Stimulated activated CD8-positive, alpha-beta memory T cell treated with anti-CD3 and anti-CD28 coated beads, Interleukin-4, amount 100 ng/mL, for 24 hours (primary cell): Measurements from ENCODE around the gene IFNL1.
"Not testable (repeated sequence)": the region's sequence is repeated elsewhere in the genome, so short reads cannot be mapped to it uniquely, and the experiment has no call there.

Experiments
- DNase-seq: peaks from one replicate; pipeline ENCODE4 v3.0.0-alpha.2; 2020; ENCODE audit warnings: low read depth

The IFNL1 gene

DNA sequence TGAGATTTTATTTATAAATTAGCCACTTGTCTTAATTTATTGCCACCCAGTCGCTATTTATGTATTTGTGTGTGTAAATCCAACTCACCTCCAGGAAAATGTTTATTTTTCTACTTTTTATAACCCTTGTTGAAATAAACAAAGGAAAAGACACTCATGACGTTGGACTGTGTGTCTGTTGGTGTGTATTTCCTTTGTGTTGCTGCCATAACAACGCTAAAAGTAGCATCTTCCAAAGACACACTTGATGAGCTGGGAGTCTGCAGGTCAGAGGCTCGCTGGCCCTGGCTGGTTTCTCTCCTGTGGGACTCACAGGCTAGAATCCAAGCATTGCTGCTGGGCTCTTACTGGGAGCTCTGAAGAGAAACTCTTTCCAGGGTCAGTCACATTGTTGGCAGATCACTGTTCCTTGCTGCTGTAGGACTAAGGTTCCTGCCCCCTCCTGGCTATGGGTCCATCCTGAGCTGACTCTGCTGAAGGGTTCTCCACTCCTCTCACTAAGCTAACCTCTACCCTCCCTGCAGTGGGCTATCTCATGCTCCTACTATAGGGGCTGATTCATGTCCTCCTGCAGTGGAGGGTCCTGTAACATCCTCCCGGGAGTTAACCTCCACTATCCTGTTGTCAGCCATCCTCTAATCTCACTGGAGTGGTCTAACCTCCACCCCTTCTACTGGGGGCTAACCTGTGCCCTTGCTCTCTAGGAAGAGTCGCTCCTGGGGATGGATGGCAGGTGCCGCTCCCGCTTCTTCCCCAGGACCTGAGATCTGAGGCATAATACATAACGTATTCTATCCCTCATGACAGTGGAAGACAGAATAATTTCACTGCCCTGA is 26.0 kb upstream of the IFNL1 start:
- no peak for DNase-seq

DNA sequence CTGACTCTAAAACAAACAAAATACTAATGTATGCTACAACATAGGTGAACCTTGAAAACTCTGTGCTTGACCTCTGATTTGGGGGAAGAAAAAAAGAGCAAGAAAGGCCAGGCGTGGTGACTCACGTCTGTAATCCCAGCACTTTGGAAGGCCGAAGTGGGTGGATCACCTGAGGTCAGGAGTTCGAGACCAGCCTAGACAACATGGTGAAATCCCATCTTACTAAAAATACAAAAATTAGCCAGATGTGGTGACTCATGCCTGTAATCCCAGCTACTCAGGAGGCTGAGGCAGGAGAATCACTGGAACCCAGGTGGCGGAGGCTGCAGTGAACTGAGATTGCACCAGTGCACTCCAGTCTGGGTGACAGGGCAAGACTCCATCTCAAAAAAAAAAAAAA is 22.3 kb upstream of the IFNL1 start:
- DNase-seq, result not testable (repeated sequence)

DNA sequence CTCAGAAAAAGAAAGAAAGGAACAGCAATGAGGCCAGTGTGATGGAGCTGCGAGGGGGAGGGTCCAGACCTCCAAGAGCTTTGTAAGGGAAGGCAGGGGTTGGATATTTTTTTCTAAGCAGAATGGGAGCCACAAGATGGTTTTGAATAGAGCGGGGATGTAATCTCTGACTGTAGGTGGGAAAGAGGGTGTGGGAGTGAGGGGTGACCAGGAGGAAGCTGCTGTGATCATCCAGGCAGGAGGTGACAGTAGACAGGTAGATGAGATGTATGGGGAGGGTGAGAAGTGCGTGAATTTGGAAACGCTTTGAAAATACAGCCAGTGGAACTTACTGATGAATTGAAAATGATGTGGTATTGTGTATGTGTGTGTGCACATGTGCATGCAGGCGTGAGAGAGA is 20.6 kb upstream of the IFNL1 start:
- no peak for DNase-seq

DNA sequence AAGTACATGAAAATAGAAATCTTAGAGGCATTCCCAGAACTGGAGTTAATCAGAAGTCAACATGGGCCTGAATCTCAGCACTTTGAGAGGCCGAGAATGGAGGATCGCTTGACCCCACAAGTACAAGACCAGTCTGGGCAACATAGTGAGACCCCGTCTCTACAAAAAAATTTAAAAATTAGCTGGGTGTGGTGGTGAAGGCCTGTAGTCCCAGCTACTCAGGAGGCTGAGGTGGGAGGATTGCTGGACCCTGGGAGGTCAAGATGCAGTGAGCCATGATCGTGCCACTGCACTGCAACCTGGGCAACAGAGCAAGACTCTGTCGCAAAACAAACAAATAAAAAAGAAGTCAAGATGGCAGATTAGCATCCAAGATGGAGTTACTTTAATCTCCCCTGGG is 19.5 kb upstream of the IFNL1 start:
- DNase-seq, result no peak

DNA sequence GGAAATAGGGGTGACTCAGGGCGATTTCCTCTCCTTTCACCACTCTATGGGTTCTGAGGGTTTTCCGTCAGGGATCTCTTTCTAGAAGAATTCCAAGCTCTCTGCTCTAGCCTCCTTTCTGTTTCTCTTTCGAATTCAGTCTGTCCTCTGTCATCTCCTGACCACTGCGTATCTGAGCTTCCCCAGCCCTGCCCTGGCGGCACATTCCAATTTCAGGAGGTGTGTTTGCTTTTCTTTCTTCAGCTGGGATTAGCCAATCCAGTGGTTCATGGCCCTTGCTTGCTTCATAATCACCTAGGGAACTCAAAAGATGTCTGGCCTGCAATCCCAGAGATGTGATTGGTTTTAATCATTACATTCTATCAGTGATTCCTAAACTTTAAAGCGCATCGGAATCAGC is 18.6 kb upstream of the IFNL1 start:
- no peak for DNase-seq

DNA sequence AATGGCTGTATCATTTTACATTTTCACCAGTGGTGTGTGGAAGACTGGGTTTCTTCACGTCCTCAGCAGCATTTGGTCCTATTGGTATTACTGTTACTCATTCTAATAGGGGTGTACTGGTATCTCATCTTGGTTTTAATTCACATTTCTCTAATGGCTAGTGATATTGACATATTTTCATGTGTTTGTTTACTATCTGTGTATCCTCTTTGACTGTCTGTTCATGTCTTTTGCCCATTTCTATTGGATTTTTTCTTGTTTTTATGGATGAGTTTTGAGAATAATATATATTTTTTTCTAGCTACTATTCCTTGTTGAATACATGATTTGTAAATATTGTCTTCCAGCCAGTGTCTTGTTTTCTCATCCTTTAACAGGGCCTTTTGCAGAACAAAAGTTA is 14.2 kb upstream of the IFNL1 start:
- no peak for DNase-seq

DNA sequence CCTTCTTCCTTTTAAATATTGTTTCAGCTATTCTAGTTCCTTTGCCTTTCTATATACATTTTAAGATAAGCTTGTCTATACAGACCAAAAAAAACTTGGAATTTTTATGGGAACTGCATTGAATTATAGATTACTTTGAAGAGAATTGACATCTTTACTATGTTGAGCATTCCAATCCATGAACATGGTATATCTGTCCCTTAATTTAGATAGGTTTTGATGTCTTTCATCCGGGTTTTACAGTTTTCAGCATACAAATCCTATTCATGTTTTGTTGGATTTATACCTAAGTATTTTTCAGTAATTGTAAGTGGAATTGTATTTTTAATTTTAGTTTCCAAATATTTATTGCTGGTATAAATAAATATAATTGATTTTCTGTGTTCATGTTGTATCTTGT is 12.2 kb upstream of the IFNL1 start:
- DNase-seq, result no peak

DNA sequence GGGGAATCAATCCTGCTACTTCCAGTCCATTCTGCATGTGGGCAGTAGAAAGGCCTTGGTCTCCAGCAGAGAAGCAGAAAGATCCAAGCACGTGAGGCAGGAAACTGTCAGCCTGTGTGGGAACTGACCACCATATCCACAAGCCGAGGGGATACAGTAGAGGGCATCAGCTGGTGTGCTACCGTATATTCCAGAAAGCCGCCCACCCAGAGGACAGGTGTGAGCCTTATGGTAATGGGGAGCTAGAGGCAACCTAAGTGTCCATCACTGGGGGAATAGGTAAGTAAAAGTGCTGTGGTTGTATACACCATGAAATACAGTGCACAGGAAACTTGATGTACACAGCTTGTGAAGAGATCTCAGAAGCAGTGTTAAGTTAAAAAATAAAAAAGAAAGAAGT is 2.8 kb upstream of the IFNL1 start:
- DNase-seq, result no peak

DNA sequence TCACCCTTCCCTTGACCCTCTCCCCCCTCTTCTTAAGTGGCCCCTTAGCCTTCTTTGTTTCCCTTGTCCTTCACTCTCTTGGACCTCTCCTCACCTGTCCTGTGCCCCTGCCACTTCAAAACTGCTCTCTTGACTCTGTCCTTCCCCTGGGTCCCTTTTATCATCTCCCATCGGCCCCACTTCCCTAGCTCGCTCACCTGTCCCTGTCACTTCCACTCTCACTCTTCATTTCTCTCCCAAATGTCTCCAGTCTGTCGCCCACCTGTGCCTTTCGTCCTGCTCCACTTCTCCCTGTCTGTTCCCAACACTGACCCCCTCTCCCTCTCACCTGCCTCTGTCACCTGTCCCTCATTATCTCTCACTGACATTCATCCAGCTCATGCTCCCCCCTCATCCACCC is 699 bp downstream of the IFNL1 start:
- DNase-seq, result no peak

DNA sequence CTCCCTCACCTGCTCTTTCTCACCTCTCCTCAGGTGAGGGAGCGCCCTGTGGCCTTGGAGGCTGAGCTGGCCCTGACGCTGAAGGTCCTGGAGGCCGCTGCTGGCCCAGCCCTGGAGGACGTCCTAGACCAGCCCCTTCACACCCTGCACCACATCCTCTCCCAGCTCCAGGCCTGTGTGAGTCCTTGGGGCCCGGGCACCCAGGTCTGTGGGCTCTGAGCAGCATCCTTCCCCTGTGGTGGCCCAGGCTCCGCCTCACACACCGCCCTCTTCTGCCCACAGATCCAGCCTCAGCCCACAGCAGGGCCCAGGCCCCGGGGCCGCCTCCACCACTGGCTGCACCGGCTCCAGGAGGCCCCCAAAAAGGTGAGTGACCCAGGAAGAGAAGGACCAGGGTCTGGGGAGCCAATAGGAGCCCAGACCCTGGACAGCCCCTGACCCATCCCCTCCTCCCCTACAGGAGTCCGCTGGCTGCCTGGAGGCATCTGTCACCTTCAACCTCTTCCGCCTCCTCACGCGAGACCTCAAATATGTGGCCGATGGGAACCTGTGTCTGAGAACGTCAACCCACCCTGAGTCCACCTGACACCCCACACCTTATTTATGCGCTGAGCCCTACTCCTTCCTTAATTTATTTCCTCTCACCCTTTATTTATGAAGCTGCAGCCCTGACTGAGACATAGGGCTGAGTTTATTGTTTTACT is 1.9 kb downstream of the IFNL1 start:
- peak; percentile 47 for DNase-seq

DNA sequence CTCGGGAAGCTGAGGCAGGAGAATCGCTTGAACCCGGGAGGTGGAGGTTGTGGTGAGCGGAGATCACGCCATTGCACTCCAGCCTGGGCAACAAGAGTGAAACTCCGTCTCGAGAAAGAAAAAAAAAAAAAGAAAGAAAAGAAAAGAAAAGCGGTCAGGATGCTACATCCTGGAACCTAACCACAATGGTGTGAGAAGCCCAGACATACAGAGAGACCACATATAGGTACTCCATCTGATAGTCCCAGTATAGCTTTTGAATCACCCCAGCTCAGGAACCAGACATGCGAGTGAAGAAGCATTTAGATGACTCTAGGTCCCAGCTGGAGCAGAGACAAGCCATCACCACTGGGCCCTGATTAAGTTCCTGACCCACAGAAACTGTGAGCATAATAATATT is 3.2 kb downstream of the IFNL1 start:
- no peak for DNase-seq

DNA sequence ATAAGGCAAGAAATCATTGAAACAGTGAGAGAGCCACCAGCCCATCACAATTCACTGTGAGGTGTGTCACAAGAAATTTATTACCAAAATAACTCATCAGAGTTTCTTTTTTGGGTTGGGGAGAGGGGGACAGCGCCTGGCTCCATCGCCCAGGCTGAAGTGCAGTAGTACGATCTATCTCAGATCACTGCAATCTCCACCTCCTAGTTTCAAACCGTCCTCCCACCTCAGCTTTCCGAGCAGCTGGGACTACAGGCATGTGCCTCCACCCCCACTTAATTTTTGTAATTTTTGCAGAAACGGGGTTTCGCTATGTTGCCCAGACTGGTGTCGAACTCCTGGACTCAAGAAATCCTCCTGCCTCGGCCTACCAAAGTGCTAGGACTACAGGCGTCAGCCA is 3.6 kb downstream of the IFNL1 start:
- DNase-seq, result no peak

DNA sequence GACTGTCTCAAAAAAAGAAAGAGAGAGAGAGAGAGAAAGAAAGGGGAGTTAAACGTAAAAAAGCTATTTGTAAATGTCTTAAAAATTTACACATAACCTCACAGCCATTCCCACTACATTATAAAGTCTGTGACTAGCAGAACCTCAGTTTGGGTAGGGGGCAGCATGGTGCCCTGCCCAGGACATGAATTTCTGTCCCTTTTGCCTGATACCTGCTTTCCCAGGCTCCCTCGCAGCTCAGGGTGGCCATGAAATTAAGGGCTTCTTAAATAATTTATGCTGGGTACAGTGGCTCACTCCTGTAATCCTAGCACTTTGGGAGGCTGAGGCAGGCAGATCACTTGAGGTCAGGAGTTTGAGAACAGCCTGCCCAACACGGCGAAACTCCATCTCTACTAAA is 4.8 kb downstream of the IFNL1 start:
- no peak for DNase-seq

DNA sequence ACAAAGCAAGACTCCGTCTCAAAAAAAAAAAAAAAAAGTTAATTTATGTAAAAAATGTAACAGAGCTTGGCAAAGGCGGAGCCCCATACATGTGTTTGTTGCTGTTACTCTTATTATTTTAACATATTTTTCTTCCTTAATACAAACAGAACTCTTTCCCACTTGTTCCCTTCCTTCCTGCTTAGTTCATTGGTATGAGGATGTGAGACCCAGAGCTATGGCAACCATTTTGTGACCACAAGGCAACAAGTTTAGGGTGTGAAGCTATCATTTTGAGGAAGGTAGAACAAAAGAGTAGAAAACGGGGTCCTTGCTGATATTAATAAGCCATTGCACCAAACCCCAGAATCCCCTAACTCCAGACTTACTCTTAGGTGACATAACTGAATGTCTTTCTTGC is 5.4 kb downstream of the IFNL1 start:
- no peak for DNase-seq

DNA sequence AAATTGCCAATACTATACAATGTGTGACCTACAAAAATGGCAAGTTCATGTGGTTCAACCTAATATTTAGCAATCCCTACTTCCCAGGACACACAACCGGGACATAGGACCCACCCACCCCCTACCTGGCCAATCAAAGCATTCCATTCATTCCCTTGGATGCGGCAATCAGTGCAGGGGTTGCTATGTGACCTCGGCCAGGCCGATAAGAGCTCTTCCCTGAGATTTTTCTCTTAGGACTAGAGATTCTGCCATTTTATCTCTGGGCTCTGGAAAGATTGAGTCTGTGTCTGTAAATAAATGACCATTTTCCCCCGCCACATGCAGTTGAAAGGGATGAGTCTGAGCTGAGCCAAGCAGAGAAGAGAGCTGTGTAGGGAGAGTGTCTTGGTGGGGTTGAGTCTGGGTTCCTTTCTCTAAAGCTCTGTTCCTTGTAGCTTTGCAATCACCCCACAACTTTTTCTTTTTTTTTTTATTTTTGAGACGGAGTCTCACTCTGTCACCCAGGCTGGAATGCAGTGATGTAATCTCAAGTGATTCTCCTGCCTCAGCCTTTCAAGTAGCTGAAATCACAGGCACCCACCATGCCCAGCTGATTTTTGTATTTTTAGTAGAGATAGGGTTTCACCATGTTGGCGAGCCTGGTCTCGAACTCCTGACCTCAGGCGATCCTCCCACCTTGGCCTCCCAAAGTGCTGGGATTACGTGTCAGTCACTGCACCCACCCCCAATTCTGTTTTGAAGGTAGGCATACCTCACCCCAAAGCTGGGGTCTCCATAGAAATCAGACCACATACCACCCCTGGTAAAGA is 7.4 kb downstream of the IFNL1 start:
- DNase-seq, result no peak

DNA sequence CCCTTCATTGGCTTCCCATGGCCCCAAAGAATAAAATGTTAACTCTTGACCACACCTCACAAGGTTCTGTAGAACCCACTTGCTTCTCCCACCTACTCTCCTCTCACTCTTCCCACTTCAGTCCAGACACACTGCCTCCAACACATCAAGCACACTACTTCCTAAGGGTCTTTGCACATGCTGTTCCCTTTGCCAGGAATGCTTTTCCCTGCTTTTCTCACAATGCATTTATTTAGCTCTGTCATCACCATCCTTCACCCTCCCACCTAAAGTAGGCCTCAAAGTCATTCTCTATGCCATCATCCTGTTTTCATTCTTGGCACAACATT is 7.9 kb downstream of the IFNL1 start:
- DNase-seq, result no peak

DNA sequence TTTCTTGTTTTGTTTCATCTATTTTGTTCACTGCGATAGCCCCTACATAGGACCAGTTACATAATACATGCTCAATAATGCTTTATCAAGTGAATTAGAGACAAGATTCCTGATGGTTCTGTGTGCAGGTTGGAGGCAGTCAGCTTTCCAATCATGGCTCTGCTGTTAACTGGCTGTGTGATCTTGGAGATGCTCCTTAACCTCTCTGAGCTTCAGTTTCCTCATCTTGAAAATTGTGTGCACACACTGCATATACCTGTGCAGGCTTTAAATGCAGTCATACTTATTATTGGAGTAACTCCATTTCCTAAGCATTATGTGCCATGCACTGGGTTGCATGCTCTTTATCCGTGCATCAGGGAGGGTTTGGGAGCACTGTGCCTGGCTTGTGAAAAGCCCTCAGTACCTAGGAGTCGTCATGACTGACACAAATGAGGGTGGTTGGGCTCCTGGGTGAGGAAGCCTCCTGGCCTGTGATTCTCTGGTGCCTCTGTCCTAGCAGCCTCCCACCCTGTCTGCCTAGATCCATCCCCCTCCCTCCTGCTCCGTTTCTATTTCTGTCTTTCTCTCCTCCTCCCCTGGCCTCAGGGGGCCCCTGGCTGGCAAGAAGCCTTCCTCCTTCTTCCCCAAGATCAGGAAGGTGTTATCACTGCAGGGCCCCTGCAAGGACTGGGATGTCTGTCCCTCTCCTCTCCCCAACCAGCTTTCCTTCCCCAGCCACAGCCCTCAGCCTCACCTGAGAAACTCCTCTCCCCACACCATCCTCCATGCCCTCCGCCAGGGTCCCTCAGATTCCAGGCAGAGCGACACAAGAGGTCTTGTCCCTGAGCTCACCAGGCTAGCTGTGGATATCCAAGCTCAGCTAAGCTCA is 8.7 kb downstream of the IFNL1 start:
- DNase-seq, result no peak

DNA sequence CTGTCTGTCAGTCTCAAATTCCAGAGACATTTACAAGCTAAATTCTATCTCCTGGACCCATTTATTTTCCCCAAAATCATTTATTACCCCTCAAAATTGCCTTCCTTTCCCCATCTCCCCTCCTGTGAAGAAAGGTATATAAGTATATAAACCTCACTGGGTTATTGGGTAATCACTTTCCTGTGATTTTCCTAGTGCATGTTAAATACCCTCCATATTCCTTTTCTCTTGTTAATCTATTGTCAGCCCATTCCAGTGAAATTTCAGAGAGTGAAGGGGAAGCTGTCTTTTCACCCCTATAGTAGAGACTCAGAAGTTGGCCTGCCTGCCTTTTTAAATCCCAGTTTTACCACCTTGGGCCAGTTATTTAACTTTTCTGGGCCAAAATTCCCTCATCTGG is 9.9 kb downstream of the IFNL1 start:
- DNase-seq, result no peak

DNA sequence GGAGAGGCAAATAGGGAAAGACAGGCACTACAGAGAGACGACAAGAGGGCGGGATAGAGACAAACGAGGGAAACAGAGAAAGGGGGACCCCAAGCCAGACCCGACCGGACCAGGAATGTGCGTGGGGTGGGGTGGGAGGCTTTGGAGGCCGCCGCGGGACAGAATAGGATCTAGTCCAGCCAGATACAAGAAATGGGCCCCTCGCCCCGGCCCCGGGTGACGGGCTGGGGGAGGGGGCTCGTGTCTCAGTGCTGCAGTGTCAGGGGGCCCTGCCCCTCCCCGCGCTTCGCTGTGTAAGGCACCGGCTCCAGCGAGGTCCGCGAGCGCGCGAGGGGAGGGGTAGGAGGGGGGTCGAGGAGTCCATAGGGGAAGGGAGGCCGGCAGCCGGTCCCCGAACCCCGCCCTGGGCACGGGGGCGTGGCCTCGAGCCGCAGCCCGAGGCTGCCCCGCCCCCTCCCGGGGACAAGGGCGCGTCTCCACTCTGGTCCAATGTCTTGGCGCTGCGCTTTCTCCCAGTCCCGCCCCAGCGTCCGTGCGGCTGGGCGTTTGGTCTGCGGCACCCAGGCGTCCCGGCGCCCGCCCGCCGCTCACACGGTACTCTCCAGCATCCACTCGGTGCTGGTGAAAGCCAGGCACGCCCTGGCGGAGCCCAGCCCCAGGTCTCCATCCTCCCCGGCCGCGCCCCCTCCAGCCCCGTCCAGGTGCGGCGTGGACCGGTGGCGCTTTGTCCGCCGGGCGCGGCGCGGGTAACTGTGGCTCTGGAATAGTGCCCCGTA is 11.0 kb downstream of the IFNL1 start:
- no peak for DNase-seq

DNA sequence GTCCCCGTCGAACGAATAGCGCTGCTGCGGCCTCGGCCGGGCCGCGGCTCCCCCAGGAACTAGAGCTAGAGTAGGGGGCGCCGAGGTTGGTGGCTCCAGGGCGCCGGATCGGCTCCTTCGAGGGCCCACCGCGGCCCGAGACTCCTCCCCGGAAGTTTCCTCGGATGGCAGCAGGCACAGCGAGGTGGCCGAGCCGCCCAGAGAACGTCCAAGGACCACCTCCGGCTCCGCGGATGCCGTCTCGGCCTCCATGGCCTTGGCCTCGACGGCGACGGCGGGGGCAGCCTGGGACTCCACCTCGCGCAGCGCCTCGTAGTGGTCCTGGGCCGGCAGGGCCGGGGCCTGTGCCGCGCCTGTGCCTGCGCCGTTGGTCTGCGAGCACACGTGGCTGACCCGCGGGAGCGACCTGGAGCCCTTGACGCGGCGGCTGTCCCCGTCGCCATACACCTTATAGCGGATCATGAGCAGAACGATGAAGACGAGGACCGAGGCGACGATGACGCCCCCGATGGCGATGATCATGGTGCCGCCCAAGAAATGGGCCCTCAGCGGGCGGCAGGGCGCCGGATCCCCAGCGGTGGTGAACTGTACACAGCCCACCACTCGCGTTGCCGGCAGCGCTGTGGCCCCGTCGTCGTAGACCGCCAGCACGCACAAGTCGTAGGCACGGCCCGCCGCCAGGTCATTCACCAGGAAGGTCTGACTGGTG is 11.8 kb downstream of the IFNL1 start:
- DNase-seq, result no peak
